ENCODE data around the gene KCNH5. TPM values are rescaled to one million over a fixed set of nuclear protein-coding genes. Genes with fewer than 3 reads are reported as not detected.

The KCNH5 gene
- total RNA-seq, 2 experiments from 2014 or later: not detected

DNA sequence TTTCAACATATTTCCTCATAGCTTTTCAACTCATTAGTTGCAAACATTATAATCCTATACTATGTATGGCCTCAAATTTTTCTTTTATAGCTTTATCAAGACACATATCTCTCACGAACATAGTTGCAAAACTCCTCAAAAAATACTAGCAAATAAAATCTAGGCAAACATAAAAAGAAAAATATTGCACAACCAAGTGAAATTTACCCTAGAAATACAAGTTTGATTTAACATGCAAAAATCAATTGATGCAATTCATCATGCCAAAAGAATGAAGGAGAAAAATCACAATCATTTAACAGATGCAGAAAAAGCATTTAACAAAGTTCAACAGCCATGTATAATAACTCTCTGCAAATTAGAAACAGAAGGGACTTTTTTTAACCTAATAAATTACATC lies 33.3 kb upstream of the KCNH5 start:
- Histone ChIP-seq H3K27me3 (ENCODE audit: control insufficient read depth in 1 of 2, insufficient read depth in 2 of 2, low read length in 2 of 2) (no peaks in the 10 kb centered on the region), H3K9me3 (ENCODE audit: control insufficient read depth in 1 of 2, insufficient read depth in 1 of 2, low read length in 2 of 2) (peaks cover 0 to 5% of the 10 kb centered on the region in 2 experiments), H3K36me3 (ENCODE audit: insufficient read depth, low read length) (no peaks in the 10 kb centered on the region), H3K4me3 (ENCODE audit: low read length) (no peak overlapping the region), H3K27ac (ENCODE audit: low read depth in 1 of 2, low read length in 2 of 2) (no peak overlapping the region), H3K4me1 (ENCODE audit: insufficient read depth, low read length) (no peaks in the 10 kb centered on the region)
- intact Hi-C loops (cut with DNase I, micrococcal nuclease): no loop called here
- no peak for ATAC-seq (ENCODE audit: poor library complexity)
- DNase-seq: no peak
- Mint-ChIP-seq H3K9me3 (no peaks in the 10 kb centered on the region), H3K27me3 (no peaks in the 10 kb centered on the region), H3K27ac (no peak overlapping the region), H3K4me1 (ENCODE audit: low read depth) (no peaks in the 10 kb centered on the region), H3K36me3 (ENCODE audit: low read depth) (no peaks in the 10 kb centered on the region), H3K4me3 (no peak overlapping the region)
- TF ChIP-seq, protein P1, sequence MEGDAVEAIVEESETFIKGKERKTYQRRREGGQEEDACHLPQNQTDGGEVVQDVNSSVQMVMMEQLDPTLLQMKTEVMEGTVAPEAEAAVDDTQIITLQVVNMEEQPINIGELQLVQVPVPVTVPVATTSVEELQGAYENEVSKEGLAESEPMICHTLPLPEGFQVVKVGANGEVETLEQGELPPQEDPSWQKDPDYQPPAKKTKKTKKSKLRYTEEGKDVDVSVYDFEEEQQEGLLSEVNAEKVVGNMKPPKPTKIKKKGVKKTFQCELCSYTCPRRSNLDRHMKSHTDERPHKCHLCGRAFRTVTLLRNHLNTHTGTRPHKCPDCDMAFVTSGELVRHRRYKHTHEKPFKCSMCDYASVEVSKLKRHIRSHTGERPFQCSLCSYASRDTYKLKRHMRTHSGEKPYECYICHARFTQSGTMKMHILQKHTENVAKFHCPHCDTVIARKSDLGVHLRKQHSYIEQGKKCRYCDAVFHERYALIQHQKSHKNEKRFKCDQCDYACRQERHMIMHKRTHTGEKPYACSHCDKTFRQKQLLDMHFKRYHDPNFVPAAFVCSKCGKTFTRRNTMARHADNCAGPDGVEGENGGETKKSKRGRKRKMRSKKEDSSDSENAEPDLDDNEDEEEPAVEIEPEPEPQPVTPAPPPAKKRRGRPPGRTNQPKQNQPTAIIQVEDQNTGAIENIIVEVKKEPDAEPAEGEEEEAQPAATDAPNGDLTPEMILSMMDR (IDR thresholded peaks at IDR 0.05): no peak
- CTCF ChIA-PET: no interaction called here
- POLR2A ChIA-PET: no interaction called here

DNA sequence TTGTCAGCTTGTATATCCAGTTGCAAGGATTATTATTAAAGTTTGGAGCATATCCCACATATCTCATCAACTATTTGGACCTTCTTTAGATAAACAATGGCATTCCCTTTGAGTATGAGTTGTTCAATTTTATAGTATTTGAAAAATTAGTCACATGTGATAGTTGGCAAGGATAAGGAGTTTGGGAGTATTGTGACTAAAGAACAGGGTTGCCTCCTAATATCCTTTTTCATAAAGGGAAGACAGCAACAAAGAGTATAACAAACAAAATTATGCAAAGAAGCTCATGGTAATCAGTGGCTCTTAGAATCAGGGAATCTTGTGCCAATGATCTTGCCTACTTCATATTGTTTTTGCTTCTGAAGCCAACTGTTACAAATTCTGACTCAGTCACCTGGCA lies 31.2 kb upstream of the KCNH5 start:
- Mint-ChIP-seq H3K4me3 (no peak overlapping the region), H3K36me3 (ENCODE audit: low read depth) (no peaks in the 10 kb centered on the region), H3K4me1 (ENCODE audit: low read depth) (no peaks in the 10 kb centered on the region), H3K27ac (no peak overlapping the region), H3K27me3 (no peaks in the 10 kb centered on the region), H3K9me3 (no peaks in the 10 kb centered on the region)
- no peaks in the 10 kb centered on the region for H3K36me3 ChIP-seq (ENCODE audit: insufficient read depth, low read length)
- peaks cover under 1 to 4% of the 10 kb centered on the region in 2 experiments for H3K9me3 ChIP-seq (ENCODE audit: control insufficient read depth in 1 of 2, insufficient read depth in 1 of 2, low read length in 2 of 2)
- H3K27ac ChIP-seq (ENCODE audit: low read depth in 1 of 2, low read length in 2 of 2): no peak overlapping the region
- no peak overlapping the region for H3K4me3 ChIP-seq (ENCODE audit: low read length)
- CTCF ChIA-PET: no interaction called here
- POLR2A ChIA-PET: no interaction called here
- H3K4me1 ChIP-seq (ENCODE audit: insufficient read depth, low read length): no peaks in the 10 kb centered on the region
- ATAC-seq (ENCODE audit: poor library complexity) (no peak), DNase-seq (no peak)
- no peaks in the 10 kb centered on the region for H3K27me3 ChIP-seq (ENCODE audit: control insufficient read depth in 1 of 2, insufficient read depth in 2 of 2, low read length in 2 of 2)
- TF ChIP-seq, protein P1 (IDR thresholded peaks at IDR 0.05): no peak
- intact Hi-C loops (cut with DNase I, micrococcal nuclease): no loop called here

DNA sequence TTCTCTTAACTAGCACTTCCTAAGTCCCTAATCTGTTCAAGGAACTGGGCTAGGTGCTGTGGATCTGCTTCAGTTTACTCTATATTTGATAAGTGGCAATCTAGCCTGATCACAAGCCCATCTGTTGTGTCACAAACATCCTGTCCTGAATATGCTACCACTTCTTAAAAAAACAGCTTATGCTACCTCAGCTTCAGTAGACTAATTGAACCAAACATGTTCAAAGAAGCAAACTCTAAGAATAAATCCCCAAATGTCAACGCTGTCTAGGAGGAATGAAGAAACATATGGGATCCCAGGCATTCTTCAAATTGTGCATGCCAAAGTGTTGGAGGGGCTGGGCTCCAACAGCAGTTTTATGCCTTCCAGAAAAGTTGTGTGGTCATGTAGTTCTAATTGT lies 10.4 kb upstream of the KCNH5 start:
- TF ChIP-seq, protein P1 (IDR thresholded peaks at IDR 0.05): no peak
- ATAC-seq (ENCODE audit: poor library complexity) (no peak), DNase-seq (no peak)
- no peak overlapping the region for H3K27ac ChIP-seq (ENCODE audit: low read depth in 1 of 2, low read length in 2 of 2)
- Mint-ChIP-seq H3K9me3 (no peaks in the 10 kb centered on the region), H3K36me3 (ENCODE audit: low read depth) (no peaks in the 10 kb centered on the region), H3K4me3 (no peak overlapping the region), H3K27me3 (peaks cover 6% of the 10 kb centered on the region), H3K27ac (no peak overlapping the region), H3K4me1 (ENCODE audit: low read depth) (no peaks in the 10 kb centered on the region)
- H3K9me3 ChIP-seq (ENCODE audit: control insufficient read depth in 1 of 2, insufficient read depth in 1 of 2, low read length in 2 of 2): no peaks in the 10 kb centered on the region
- ChIA-PET CTCF (no interaction called here), POLR2A (no interaction called here)
- no peak overlapping the region for H3K4me3 ChIP-seq (ENCODE audit: low read length)
- H3K4me1 ChIP-seq (ENCODE audit: insufficient read depth, low read length): no peaks in the 10 kb centered on the region
- no peaks in the 10 kb centered on the region for H3K36me3 ChIP-seq (ENCODE audit: insufficient read depth, low read length)
- intact Hi-C loops (cut with DNase I, micrococcal nuclease): no loop called here
- H3K27me3 ChIP-seq (ENCODE audit: control insufficient read depth in 1 of 2, insufficient read depth in 2 of 2, low read length in 2 of 2): no peaks in the 10 kb centered on the region
